Endodermal cell (in vitro differentiated cells): Measurements from ENCODE around the gene SMYD3. TPM values are rescaled to one million over a fixed set of nuclear protein-coding genes. Genes with fewer than 3 reads are reported as not detected.

Experiments
- DNase-seq: peaks from one replicate; pipeline ENCODE4 v3.0.0-alpha.2; 2017
- H3K27ac ChIP-seq: 2 replicates; pipeline ENCODE4 v1.5.1; 2013; ENCODE audit warnings: mild to moderate bottlenecking, low read depth, low read length, moderate library complexity
- H3K27me3 ChIP-seq: 2 replicates; pipeline ENCODE4 v1.6.1; 2013; ENCODE audit warnings: mild to moderate bottlenecking, low read length, moderate library complexity; ENCODE audit not compliant: insufficient read depth, control insufficient read depth, poor library complexity, severe bottlenecking
- H3K36me3 ChIP-seq: 2 replicates; pipeline ENCODE4 v1.7.0; 2013; ENCODE audit warnings: mild to moderate bottlenecking, low read length, moderate library complexity; ENCODE audit not compliant: control insufficient read depth, insufficient read depth
- H3K4me1 ChIP-seq: one replicate; pipeline ENCODE4 v1.7.0; 2013; ENCODE audit warnings: low read length; ENCODE audit not compliant: control insufficient read depth, insufficient read depth
- H3K4me3 ChIP-seq: 2 replicates; pipeline ENCODE4 v1.5.1; 2013; ENCODE audit warnings: mild to moderate bottlenecking, low read length, moderate library complexity
- H3K9ac ChIP-seq: 2 replicates; pipeline ENCODE4 v1.6.1; 2013; ENCODE audit warnings: mild to moderate bottlenecking, low read length, moderate library complexity; ENCODE audit not compliant: poor library complexity, severe bottlenecking; ENCODE audit errors: extremely low read depth
- H3K9me3 ChIP-seq: 2 replicates; pipeline ENCODE4 v1.6.1; 2013; ENCODE audit warnings: mild to moderate bottlenecking, low read length, moderate library complexity; ENCODE audit not compliant: control insufficient read depth
- H3K27ac Mint-ChIP-seq: 2 replicates; pipeline ENCODE4 v1.8.0; 2020; ENCODE audit warnings: mixed read lengths
- H3K27me3 Mint-ChIP-seq: 2 replicates; pipeline ENCODE4 v1.8.0; 2021; ENCODE audit warnings: mild to moderate bottlenecking, mixed read lengths; ENCODE audit not compliant: insufficient read depth
- H3K36me3 Mint-ChIP-seq: 2 replicates; pipeline ENCODE4 v1.8.0; 2020; ENCODE audit warnings: low read depth, mixed read lengths
- H3K4me1 Mint-ChIP-seq: 2 replicates; pipeline ENCODE4 v1.8.0; 2020; ENCODE audit warnings: mixed read lengths
- H3K4me3 Mint-ChIP-seq: 2 replicates; pipeline ENCODE4 v1.8.0; 2020; ENCODE audit warnings: mild to moderate bottlenecking, moderate library complexity, mixed read lengths
- H3K9me3 Mint-ChIP-seq: 2 replicates; pipeline ENCODE4 v1.8.0; 2020; ENCODE audit warnings: mild to moderate bottlenecking, mixed read lengths
- CTCF ChIP-seq: fragments of 200-600 bp; sonication (generic); conservative IDR thresholded peaks from 2 replicates; pipeline ENCODE4 v1.5.0; 2021; ENCODE audit warnings: antibody characterized with exemption, mild to moderate bottlenecking
- WGBS, 2 experiments: methylation state at CpG; one replicate each; pipeline versions ENCODE4 v1.1.5 to v1.1.7; 2013; ENCODE audit warnings: missing lambda C conversion rate in 2 of 2, mixed read lengths in 1 of 2; ENCODE audit not compliant: insufficient coverage in 1 of 2, insufficient read length in 1 of 2; 5-methylcytosine and 5-hydroxymethylcytosine counted together
- total RNA-seq, 2 donors: library from RNA; stranded (reverse); fragmentation: NEBNext Ultra II Directional in 1 of 2; extraction: Animal tissue kit (Norgen Biotek cat#: 25700) in 1 of 2; gene quantifications; 2 replicates in 1 of 2; 3 replicates in 1 of 2; pipeline ENCODE4 v1.2.1, GENCODE V29; 2021

The SMYD3 gene
- total RNA-seq, 2 donors from 2014 or later, result 32.3 to 45.8 TPM

GRCh38 chr1:245721488-245721887 lies 785.6 kb downstream of the SMYD3 start:
- Mint-ChIP-seq H3K27me3 (peaks cover 4% of the 10 kb centered on the region), H3K27ac (no peak overlapping the region), H3K9me3 (peaks cover 6% of the 10 kb centered on the region), H3K36me3 (no peaks in the 10 kb centered on the region), H3K4me3 (no peak overlapping the region), H3K4me1 (no peaks in the 10 kb centered on the region)
- Histone ChIP-seq H3K4me1 (no peaks in the 10 kb centered on the region), H3K27me3 (no peaks in the 10 kb centered on the region), H3K9me3 (peaks cover 3% of the 10 kb centered on the region), H3K27ac (no peak overlapping the region), H3K9ac (no peak overlapping the region), H3K4me3 (no peak overlapping the region), H3K36me3 (no peaks in the 10 kb centered on the region)
- peak; percentile 37 for DNase-seq
- 94 to 97% methylated on average over 3 to 4 of the region's 4 CpGs for WGBS, 2 experiments
- no peak for TF ChIP-seq CTCF

- Mint-ChIP-seq H3K4me1 (no peaks in the 10 kb centered on the region), H3K36me3 (no peaks in the 10 kb centered on the region), H3K27me3 (no peaks in the 10 kb centered on the region), H3K27ac (no peak overlapping the region), H3K4me3 (no peak overlapping the region), H3K9me3 (no peaks in the 10 kb centered on the region)
- Histone ChIP-seq H3K9ac (no peak overlapping the region), H3K27me3 (no peaks in the 10 kb centered on the region), H3K9me3 (no peaks in the 10 kb centered on the region), H3K4me1 (no peaks in the 10 kb centered on the region), H3K27ac (no peak overlapping the region), H3K4me3 (no peak overlapping the region), H3K36me3 (no peaks in the 10 kb centered on the region)
- WGBS, 2 experiments, result 97 to 100% methylated on average over 3 to 4 of the region's 4 CpGs
- no peak for TF ChIP-seq CTCF
- DNase-seq, result no peak
These were observed 788.1 kb downstream of the SMYD3 start for GRCh38 chr1:245718951-245719350.

GRCh38 chr1:245718123-245718522 lies 789.0 kb downstream of the SMYD3 start:
- Histone ChIP-seq H3K27me3 (no peaks in the 10 kb centered on the region), H3K4me1 (no peaks in the 10 kb centered on the region), H3K9ac (no peak overlapping the region), H3K4me3 (no peak overlapping the region), H3K36me3 (no peaks in the 10 kb centered on the region), H3K27ac (no peak overlapping the region), H3K9me3 (no peaks in the 10 kb centered on the region)
- 85 to 100% methylated on average over 3 of the region's 3 CpGs for WGBS, 2 experiments
- no peak for TF ChIP-seq CTCF
- Mint-ChIP-seq H3K27me3 (no peaks in the 10 kb centered on the region), H3K9me3 (no peaks in the 10 kb centered on the region), H3K27ac (no peak overlapping the region), H3K36me3 (no peaks in the 10 kb centered on the region), H3K4me1 (no peaks in the 10 kb centered on the region), H3K4me3 (no peak overlapping the region)
- DNase-seq, result no peak
